Fibroblast of pulmonary artery (primary cell): Measurements from ENCODE around the gene C8B.

Experiments used
- DNase-seq: peaks from one replicate; pipeline ENCODE4 v3.0.0-alpha.2; 2010; ENCODE audit warnings: low read depth
- H3K4me3 ChIP-seq: replicated peaks from 2 replicates; pipeline ENCODE4 v1.5.1; 2011; ENCODE audit warnings: low read depth, mild to moderate bottlenecking, control low read depth, low read length, moderate library complexity
- TF ChIP-seq, protein P1 (sequence below): IDR thresholded peaks from 2 replicates; pipeline ENCODE4 v1.5.1; 2011; ENCODE audit warnings: mild to moderate bottlenecking, control low read depth, low read length, inconsistent platforms; ENCODE audit errors: missing control alignments

The C8B gene

DNA sequence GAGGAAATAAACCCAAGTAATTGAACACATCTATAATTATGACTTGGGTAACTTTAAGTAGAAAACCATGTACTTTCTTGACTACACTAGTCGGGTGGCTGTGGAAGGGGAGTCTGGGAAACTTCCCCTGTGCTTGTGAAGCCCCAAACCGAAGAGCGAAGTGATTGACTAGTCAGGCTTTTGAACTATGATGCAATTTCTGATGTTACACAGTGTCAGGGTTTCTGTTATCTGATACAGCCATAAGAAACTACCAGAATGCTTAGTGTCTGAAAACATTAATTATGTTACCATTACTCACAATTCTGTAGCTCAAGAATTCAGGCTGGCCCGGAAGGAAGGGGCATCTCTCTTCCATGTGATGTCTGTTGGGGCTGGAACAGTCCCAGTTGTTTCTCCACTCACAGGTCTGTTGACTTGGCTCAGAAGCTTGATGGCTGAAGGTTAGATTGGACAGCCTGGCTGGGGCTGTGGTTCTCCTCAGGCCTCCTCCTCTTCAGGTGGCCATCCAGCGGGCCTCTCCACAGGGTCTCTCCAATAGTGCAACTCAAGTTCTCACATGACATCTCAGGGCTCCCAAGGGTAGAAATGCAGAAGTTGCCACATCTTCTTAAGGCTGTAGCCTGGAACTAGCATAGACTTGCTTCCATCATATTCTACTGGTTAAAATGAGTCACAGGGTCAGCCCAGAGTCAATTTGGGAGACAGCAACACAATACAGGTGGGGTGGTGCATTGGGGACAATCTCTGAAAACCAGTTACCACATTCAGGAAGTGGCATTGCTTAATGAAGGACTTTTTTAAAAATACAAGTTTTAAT lies 8.3 kb upstream of the C8B start:
- no peak for DNase-seq
- H3K4me3 ChIP-seq: no peak overlapping the region
- TF ChIP-seq, protein P1, sequence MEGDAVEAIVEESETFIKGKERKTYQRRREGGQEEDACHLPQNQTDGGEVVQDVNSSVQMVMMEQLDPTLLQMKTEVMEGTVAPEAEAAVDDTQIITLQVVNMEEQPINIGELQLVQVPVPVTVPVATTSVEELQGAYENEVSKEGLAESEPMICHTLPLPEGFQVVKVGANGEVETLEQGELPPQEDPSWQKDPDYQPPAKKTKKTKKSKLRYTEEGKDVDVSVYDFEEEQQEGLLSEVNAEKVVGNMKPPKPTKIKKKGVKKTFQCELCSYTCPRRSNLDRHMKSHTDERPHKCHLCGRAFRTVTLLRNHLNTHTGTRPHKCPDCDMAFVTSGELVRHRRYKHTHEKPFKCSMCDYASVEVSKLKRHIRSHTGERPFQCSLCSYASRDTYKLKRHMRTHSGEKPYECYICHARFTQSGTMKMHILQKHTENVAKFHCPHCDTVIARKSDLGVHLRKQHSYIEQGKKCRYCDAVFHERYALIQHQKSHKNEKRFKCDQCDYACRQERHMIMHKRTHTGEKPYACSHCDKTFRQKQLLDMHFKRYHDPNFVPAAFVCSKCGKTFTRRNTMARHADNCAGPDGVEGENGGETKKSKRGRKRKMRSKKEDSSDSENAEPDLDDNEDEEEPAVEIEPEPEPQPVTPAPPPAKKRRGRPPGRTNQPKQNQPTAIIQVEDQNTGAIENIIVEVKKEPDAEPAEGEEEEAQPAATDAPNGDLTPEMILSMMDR: no peak

GRCh38 chr1:56972976-56973375 lies 7.2 kb upstream of the C8B start:
- no peak for DNase-seq
- no peak overlapping the region for H3K4me3 ChIP-seq
- TF ChIP-seq, protein P1: no peak

- TF ChIP-seq, protein P1: no peak
- DNase-seq: no peak
- H3K4me3 ChIP-seq: no peak overlapping the region
These were observed 4.5 kb upstream of the C8B start for GRCh38 chr1:56970280-56970679.

DNA sequence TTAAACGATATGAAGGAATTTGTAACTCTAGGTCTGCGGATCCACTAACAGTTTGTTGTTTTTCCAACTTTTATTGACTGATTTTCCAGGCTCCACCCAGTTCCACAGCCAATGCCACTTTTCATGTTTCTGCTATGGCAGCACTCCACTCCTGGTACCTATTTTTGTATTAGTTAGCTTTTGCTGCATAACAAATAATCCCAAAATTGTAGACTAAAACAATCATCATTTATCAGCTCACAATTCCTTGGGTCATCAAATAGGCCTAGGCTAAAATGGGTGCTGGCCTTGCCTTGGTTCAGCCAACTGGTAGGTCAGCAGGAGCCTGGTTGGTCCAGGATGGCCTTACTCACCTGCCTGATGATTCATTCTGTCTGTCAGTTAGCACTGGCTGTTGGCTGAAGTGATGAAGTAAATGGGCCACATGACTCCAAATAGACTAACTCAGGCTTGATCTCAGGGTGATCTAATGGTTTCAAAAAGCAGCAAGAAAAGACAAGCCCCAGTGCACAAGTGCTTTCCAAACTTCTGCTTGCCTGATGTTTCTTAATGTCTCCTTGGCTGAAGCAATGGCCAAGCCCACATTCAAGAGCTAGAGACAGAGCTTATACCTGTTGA lies 3.2 kb upstream of the C8B start:
- no peak for DNase-seq
- TF ChIP-seq, protein P1: no peak
- no peak overlapping the region for H3K4me3 ChIP-seq

DNA sequence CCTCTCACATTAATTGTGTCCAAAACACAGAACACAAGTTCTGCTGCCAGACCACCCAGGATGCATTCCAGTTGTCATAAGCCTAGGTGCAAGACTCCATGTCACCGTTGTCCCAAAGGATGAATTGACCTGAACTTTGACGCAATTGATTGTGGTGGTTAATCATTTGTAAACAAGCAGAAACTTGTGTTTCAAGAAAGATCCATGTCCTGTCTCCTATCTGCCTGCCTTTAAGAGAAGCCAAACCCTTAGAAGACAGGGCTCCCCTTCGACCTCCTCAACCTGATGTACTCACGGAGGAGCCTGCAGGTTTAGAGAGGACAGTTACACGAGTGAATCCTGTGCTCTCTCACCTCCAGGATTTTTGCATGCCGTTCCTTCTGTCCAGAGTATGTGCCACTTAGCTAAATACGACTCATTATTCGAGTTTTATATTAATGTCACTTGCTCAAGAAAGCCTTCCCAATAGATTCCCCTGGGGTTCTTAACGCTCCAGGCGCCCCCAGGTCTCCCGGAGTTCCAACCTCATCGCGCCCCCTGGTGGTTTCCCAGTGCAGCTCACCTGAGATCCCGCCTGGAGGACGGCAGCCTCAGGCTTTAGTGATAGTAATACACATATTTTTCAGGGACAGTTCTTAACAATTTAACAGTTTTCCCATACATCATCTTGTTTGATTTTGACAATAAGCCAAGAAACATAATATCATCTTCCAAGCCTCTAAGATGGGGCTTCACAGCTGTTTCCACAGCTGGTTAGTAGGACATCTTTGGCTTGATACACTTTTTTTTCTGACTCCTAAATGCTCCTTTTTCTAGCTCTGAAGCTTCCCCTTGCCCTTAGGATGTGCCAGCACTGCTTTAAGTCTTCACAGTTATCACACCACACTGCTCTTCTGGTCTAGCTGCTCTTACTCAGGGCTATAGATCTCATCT lies 2.4 kb upstream of the C8B start:
- TF ChIP-seq, protein P1: peak; percentile 51
- peak; percentile 37 for DNase-seq
- H3K4me3 ChIP-seq: no peak overlapping the region

GRCh38 chr1:56967355-56967754 lies 1.5 kb upstream of the C8B start:
- TF ChIP-seq, protein P1: no peak
- H3K4me3 ChIP-seq: no peak overlapping the region
- DNase-seq: no peak
